ENCODE data around the gene SMC3.
"Not testable (repeated sequence)": the region's sequence is repeated elsewhere in the genome, so short reads cannot be mapped to it uniquely, and the experiment has no call there.

SMC3 gene

GRCh38 chr10:110625951-110626855, 58.7 kb downstream of the SMC3 start:
- no peak for DNase-seq

GRCh38 chr10:110628161-110628560, 60.7 kb downstream of the SMC3 start:
- DNase-seq = no peak

GRCh38 chr10:110629680-110630191, 62.2 kb downstream of the SMC3 start:
- DNase-seq = peak; percentile 38

GRCh38 chr10:110631934-110632333, 64.4 kb downstream of the SMC3 start:
- no peak for DNase-seq

GRCh38 chr10:110632591-110633215, 65.2 kb downstream of the SMC3 start:
- peak; percentile 20 for DNase-seq

GRCh38 chr10:110634527-110635209, 67.2 kb downstream of the SMC3 start:
- no peak for DNase-seq

- no peak for DNase-seq
These were observed 69.1 kb downstream of the SMC3 start for GRCh38 chr10:110636572-110636931.

GRCh38 chr10:110636932-110637557, 69.5 kb downstream of the SMC3 start:
- DNase-seq = no peak

GRCh38 chr10:110637558-110638053, 70.1 kb downstream of the SMC3 start:
- DNase-seq = no peak

GRCh38 chr10:110638319-110638718, 70.8 kb downstream of the SMC3 start:
- no peak for DNase-seq

GRCh38 chr10:110639046-110639445, 71.6 kb downstream of the SMC3 start:
- DNase-seq = not testable (repeated sequence)

- not testable (repeated sequence) for DNase-seq
These were observed 72.4 kb downstream of the SMC3 start for GRCh38 chr10:110639858-110640257.

GRCh38 chr10:110641256-110641655, 73.8 kb downstream of the SMC3 start:
- no peak for DNase-seq

GRCh38 chr10:110642204-110643034, 74.9 kb downstream of the SMC3 start:
- no peak for DNase-seq

GRCh38 chr10:110643035-110643652, 75.6 kb downstream of the SMC3 start:
- no peak for DNase-seq

GRCh38 chr10:110643653-110644597, 76.4 kb downstream of the SMC3 start, which contains the start of gene RBM20:
RBM20 (plus strand) TSS chr10:110644336; CDS start chr10:110644455, 119 bp downstream.
- no peak for DNase-seq

GRCh38 chr10:110644598-110645462, 77.3 kb downstream of the SMC3 start:
- DNase-seq = no peak

- no peak for DNase-seq
These were observed 79.1 kb downstream of the SMC3 start for GRCh38 chr10:110646417-110647135.

GRCh38 chr10:110647136-110647430, 79.6 kb downstream of the SMC3 start:
- no peak for DNase-seq
